Vagina (tissue), 2 donors: ENCODE results near the gene NPM1.

Experiments
- CTCF ChIP-seq, 3 experiments: fragments of 450-650 bp in 2 of 3; fragments of 200-600 bp in 1 of 3; sonication (generic) in 1 of 3; IDR thresholded peaks; one replicate each; pipeline ENCODE4 v1.5.1; 2017 to 2019; ENCODE audit warnings: antibody characterized with exemption in 3 of 3, mild to moderate bottlenecking in 2 of 3, moderate library complexity in 2 of 3
- POLR2AphosphoS5 ChIP-seq, 2 donors: sonication (generic); formaldehyde crosslinking; IDR thresholded peaks; one replicate each; pipeline ENCODE4 v1.9.0; 2017; ENCODE audit warnings: antibody characterized with exemption in 2 of 2, mild to moderate bottlenecking in 2 of 2, low read depth in 1 of 2; ENCODE audit not compliant: insufficient read depth in 1 of 2

DNA sequence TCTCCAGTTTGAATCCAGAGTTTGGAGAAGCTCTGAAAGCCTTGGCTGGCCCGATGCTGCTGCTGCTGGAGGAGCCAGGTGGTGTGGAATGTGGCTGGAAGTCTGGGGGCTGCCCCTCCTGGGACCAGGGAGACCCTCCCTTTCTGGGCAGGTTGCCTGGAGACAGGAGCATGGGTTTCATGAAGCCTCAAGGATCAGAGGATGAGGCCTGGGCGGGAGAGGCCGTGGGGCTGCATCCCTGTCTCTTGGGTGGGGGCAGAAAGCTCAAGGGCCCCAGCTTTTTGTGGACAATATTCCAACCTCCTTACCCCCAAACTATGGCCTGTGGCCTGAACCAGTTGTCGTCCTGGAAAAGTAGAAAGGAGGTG, 41.9 kb downstream of the NPM1 start:
- TF ChIP-seq POLR2AphosphoS5 (IDR thresholded peaks at IDR 0.05; ENCODE audit: insufficient read depth in 1 of 2, low read depth in 1 of 2), result no peak
- no peak for TF ChIP-seq CTCF (IDR thresholded peaks at IDR 0.05)
